ENCODE data around the gene PMEPA1.

Gene PMEPA1

DNA sequence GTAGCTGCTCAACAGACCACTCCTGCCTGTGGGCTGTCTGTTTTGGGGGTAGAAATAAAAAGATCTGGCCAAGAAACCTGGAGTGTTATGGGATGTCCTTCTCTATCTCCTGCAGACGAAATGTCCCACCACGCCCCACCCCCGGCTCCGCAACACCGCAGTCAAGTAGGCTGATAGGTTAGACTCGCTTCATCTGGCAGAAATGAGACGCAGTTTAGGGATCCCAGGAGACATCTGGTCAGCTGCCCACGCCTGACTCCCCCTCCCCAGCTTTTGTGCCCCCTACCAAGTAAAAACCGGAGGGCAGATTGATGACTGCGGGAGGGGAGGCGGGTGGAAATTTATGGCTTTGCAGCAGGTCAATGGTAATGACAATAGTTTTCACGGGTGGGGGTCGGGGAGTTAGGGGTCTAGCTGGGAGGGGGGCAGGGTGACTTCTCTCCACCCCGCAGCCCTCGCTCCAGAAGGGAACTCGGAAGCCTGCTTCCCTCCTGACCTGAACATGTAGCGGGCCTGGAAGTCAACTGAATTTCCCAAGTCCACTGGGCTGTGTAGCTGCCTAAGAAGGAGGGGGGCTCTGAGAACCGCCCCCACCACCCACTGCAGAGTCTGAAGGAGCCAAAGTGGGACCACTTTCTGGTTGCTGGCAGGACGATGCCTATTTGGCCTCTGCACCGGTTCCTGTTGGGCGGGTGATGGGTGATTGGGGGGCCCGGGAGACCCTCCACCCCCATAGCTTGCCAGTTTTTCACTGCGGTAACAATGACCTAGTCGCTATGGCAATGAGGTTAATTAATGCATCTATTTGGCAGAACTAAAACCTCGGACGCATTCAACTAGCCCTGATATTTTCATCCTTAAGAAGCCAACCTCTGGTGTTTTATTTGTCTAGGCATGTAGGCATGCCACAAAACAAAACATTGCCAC lies 25.7 kb downstream of the PMEPA1 start:
- Histone ChIP-seq H3K9ac (ENCODE audit: insufficient read length) (no peak overlapping the region), H3K36me3 (ENCODE audit: insufficient read depth, low read length) (no peaks in the 10 kb centered on the region), H3K9me3 (ENCODE audit: low read depth, low read length) (no peaks in the 10 kb centered on the region), H3K27ac (no peak overlapping the region), H3K4me3 (no peak overlapping the region)
- no peak for DNase-seq (ENCODE audit: low read depth, low spot score)
- no peak for TF ChIP-seq EZH2 (IDR thresholded peaks at IDR 0.05)
- no peak for TF ChIP-seq POLR2AphosphoS5 (IDR thresholded peaks at IDR 0.05; ENCODE audit: borderline replicate concordance, low read depth, low read length)

DNA sequence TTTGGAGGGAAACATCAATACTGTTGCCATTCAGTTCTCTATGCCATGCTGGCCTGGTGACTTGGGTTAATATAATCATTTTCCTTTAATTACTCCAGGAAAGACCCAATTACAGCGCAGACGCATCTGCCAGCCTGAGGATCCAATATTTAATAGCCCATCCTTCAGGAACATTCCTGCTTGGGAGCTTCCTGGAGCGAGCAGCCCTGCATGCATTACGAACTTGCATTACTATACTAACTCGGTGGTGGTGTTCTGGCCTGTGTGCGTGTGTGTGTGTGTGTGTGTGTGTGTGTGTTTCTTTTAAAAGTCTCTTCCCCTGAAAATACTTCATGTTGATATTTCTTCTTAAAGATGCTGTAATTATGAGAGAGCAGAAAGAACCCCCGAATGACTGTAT lies 26.5 kb downstream of the PMEPA1 start:
- Histone ChIP-seq H3K9me3 (ENCODE audit: low read depth, low read length) (no peaks in the 10 kb centered on the region), H3K36me3 (ENCODE audit: insufficient read depth, low read length) (no peaks in the 10 kb centered on the region), H3K9ac (ENCODE audit: insufficient read length) (no peak overlapping the region), H3K4me3 (no peak overlapping the region), H3K27ac (peak overlapping the region; percentile 45; the same call in 1 of the 2 replicates)
- no peak for TF ChIP-seq EZH2 (IDR thresholded peaks at IDR 0.05)
- TF ChIP-seq POLR2AphosphoS5 (IDR thresholded peaks at IDR 0.05; ENCODE audit: borderline replicate concordance, low read depth, low read length) = no peak
- no peak for TF ChIP-seq FOXP2 (optimal IDR thresholded peaks at IDR 0.05; ENCODE audit: control extremely low read depth, extremely low read length, insufficient read depth)
- DNase-seq (ENCODE audit: low read depth, low spot score) = no peak

DNA sequence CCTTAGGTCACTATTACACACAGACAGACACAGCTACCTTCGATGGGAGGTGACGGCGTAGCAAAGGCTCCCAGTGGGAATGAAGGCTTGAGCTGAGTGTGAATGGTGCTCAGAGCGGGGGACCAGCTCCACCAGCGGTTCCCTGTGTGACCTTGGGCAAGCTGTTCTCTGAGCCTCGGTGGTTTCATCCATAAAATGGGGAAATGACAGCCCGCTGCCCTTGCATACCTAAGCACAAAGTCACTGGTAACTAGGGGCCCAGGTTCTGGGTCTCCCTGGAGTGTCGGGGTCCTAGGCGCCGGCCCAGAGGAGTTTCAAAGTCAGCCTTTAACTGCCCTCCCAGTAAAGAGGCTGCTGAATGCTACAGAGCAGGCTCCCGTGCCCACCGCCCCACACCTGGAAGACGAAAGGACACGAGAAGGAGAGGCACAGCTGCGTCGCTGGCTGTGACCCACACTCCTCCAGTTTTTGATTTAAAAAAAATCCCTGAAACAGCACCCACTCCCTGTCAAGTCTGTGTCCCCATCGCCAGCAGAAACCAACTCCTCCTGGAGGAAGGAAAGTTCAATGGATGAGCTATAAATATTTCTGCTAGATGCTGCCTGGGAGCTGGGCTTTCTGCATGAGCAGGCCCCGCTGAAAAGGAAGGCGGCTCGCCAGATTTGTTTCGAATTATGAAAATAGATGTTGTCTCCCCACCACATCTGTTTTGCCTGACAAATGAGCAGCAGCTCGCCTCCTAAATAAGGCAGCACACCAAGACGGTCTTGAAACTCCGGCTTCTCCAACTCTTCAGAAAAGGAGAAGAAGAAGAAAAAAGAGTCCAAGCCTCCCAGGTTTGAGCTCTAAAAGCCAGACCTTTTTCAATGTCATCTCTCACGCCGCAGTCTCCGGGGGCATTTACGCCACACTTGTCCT lies 27.4 kb downstream of the PMEPA1 start:
- no peaks in the 10 kb centered on the region for H3K36me3 ChIP-seq (ENCODE audit: insufficient read depth, low read length)
- H3K9me3 ChIP-seq (ENCODE audit: low read depth, low read length) = no peaks in the 10 kb centered on the region
- peak overlapping the region; percentile 45; the same call in 1 of the 2 replicates for H3K27ac ChIP-seq
- DNase-seq (ENCODE audit: low read depth, low spot score) = no peak
- no peak overlapping the region for H3K4me3 ChIP-seq
- no peak for TF ChIP-seq FOXP2 (optimal IDR thresholded peaks at IDR 0.05; ENCODE audit: control extremely low read depth, extremely low read length, insufficient read depth)
- no peak for TF ChIP-seq EZH2 (IDR thresholded peaks at IDR 0.05)
- TF ChIP-seq POLR2AphosphoS5 (IDR thresholded peaks at IDR 0.05; ENCODE audit: borderline replicate concordance, low read depth, low read length) = no peak
- H3K9ac ChIP-seq (ENCODE audit: insufficient read length) = peak overlapping the region; percentile 12

DNA sequence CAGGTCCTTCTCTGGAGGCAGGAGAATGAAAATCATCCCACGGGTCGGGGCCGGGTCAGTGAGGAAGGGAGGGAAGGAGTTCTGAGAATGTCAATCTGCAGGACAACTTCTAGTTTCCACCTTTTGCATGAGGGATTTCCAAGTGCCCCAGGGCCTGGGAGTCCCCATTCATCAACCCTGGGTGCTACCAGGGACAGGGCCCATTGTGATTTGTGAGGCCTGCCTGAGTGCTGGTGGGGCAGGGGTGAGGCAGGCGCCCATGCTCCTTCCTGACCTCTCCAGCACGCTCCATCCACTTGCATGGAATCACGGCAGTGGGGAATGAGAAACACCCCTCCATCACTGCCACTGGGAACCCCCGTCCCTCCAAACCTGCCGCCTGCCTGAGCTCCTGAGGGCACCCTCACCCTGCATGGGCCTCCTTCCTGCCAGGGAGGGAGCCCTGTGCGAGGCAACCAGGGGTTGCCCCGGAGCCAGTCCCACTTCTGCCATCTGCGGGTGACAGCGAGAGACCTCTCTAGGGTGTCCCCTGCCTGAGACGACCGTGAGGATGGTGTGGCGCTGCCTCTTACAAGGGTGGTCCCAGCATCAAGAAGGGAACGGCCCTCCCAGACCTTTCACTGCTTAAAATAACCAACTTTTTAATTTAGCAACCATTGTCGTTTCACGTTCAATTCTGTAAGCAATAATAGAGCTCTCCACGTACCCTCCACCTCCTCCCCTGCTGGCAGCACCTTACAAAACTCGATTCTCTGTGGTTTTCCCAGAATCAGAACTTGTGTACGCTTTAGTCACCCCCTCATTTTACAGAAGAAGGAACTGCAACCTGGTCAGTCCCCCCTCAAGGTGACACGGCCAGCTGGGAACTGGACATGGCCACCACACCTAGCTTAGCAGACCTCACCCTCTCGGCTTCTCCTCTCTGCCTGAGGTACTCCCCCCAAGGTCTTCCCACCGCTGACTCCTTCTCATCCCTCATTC lies 28.6 kb downstream of the PMEPA1 start:
- Histone ChIP-seq H3K9ac (ENCODE audit: insufficient read length) (no peak overlapping the region), H3K36me3 (ENCODE audit: insufficient read depth, low read length) (no peaks in the 10 kb centered on the region), H3K4me3 (no peak overlapping the region), H3K9me3 (ENCODE audit: low read depth, low read length) (no peaks in the 10 kb centered on the region), H3K27ac (no peak overlapping the region)
- TF ChIP-seq EZH2 (IDR thresholded peaks at IDR 0.05) (no peak), FOXP2 (optimal IDR thresholded peaks at IDR 0.05; ENCODE audit: control extremely low read depth, extremely low read length, insufficient read depth) (no peak), POLR2AphosphoS5 (IDR thresholded peaks at IDR 0.05; ENCODE audit: borderline replicate concordance, low read depth, low read length) (no peak)
- no peak for DNase-seq (ENCODE audit: low read depth, low spot score)

DNA sequence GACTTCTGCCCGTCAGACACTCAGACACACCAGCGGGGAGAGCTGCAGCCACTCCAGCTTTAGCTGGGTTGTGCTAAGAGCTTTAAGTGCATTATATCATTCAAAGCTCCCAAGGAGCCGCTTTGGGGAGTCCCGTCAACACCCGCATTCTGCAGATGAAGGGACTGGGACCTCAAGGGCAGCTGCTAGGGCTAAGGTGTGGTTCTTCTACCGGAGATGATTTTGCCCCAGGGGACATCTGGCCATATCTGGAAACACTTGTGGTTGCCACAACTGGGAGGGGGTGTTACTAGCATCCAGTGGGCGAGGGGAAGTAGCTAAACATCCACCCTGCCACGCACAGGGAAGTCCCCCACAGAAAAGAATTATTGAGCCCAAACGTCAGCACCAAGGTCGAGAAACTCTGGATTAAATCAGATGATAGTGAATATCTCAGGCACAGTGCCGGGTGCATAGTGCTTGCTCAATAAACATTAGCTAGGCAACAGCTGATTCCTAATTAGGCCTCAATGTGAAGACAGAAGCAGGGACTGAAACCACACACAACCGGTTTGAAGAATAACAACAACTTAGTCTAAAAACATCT lies 29.6 kb downstream of the PMEPA1 start:
- Histone ChIP-seq H3K9me3 (ENCODE audit: low read depth, low read length) (no peaks in the 10 kb centered on the region), H3K9ac (ENCODE audit: insufficient read length) (no peak overlapping the region), H3K4me3 (no peak overlapping the region), H3K27ac (no peak overlapping the region), H3K36me3 (ENCODE audit: insufficient read depth, low read length) (no peaks in the 10 kb centered on the region)
- TF ChIP-seq POLR2AphosphoS5 (IDR thresholded peaks at IDR 0.05; ENCODE audit: borderline replicate concordance, low read depth, low read length) (no peak), EZH2 (IDR thresholded peaks at IDR 0.05) (no peak), FOXP2 (optimal IDR thresholded peaks at IDR 0.05; ENCODE audit: control extremely low read depth, extremely low read length, insufficient read depth) (no peak)
- DNase-seq (ENCODE audit: low read depth, low spot score) = no peak

DNA sequence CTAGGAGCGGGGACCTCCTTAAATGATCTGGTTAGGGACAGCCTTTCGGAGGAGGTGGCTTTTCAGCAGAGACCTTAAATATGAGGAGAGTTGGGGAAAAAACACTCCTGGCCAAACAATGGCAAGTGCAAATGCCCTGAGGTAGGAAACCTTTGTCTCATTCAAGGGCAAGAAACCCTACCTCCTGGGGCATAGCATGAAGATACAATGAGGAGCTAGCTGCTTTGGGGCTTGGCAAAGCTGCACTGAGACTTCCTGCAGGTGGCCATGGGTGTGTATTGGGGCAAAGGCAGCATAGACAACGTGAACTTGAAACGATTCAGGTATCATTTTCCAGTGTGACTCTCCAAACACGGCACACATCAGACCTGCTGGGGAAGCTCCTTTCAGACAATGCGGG lies 30.7 kb downstream of the PMEPA1 start:
- H3K36me3 ChIP-seq (ENCODE audit: insufficient read depth, low read length) = no peaks in the 10 kb centered on the region
- no peak overlapping the region for H3K9ac ChIP-seq (ENCODE audit: insufficient read length)
- no peak overlapping the region for H3K27ac ChIP-seq
- H3K4me3 ChIP-seq = no peak overlapping the region
- H3K9me3 ChIP-seq (ENCODE audit: low read depth, low read length) = no peaks in the 10 kb centered on the region
- no peak for TF ChIP-seq EZH2 (IDR thresholded peaks at IDR 0.05)
- no peak for TF ChIP-seq FOXP2 (optimal IDR thresholded peaks at IDR 0.05; ENCODE audit: control extremely low read depth, extremely low read length, insufficient read depth)
- TF ChIP-seq POLR2AphosphoS5 (IDR thresholded peaks at IDR 0.05; ENCODE audit: borderline replicate concordance, low read depth, low read length) = no peak
- no peak for DNase-seq (ENCODE audit: low read depth, low spot score)

DNA sequence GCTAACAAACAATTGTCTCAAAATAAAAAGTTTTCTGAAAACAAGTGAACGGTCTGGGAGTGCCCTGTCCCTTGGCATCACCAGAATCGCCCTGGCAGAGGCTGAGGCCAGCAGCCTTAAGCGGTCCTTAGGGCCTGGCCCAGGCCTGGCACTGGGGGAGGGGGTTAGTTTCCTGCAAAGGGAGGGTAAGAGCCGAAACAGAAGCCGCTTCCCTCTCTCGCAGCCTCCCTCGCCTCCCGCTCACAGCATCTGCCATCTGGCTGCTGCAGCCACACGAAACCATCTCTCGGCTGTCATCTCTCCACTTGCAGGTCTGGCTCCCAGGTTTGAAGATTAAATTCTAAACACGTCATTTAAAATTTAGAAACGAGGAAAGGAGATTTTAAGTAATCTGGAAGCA lies 31.5 kb downstream of the PMEPA1 start:
- H3K36me3 ChIP-seq (ENCODE audit: insufficient read depth, low read length) = no peaks in the 10 kb centered on the region
- no peaks in the 10 kb centered on the region for H3K9me3 ChIP-seq (ENCODE audit: low read depth, low read length)
- H3K27ac ChIP-seq = no peak overlapping the region
- no peak for DNase-seq (ENCODE audit: low read depth, low spot score)
- no peak overlapping the region for H3K4me3 ChIP-seq
- TF ChIP-seq EZH2 (IDR thresholded peaks at IDR 0.05) (no peak), POLR2AphosphoS5 (IDR thresholded peaks at IDR 0.05; ENCODE audit: borderline replicate concordance, low read depth, low read length) (no peak), FOXP2 (optimal IDR thresholded peaks at IDR 0.05; ENCODE audit: control extremely low read depth, extremely low read length, insufficient read depth) (no peak)
- H3K9ac ChIP-seq (ENCODE audit: insufficient read length) = no peak overlapping the region
